Ecto neural progenitor cell (in vitro differentiated cells): Measurements from ENCODE around the gene LSM14A.
"Not testable (repeated sequence)": the region's sequence is repeated elsewhere in the genome, so short reads cannot be mapped to it uniquely, and the experiment has no call there.

Experiments
- DNase-seq: peaks from one replicate; pipeline ENCODE4 v3.0.0-alpha.2; 2018; ENCODE audit warnings: low spot score

Gene LSM14A

GRCh38 chr19:34171877-34172660, at the start of gene LSM14A:
Gene LSM14A, plus strand, starts transcription at chr19:34172504. Its CDS starts 139 bp downstream, at chr19:34172643.
- peak; percentile 96 for DNase-seq

- DNase-seq = peak; percentile 62
Observed at GRCh38 chr19:34124828-34125227, 47.5 kb upstream of the LSM14A start.

GRCh38 chr19:34126966-34127365, 45.3 kb upstream of the LSM14A start:
- no peak for DNase-seq

- no peak for DNase-seq
Observed at GRCh38 chr19:34127684-34128189, 44.6 kb upstream of the LSM14A start.

- DNase-seq = no peak
Observed at GRCh38 chr19:34128558-34129250, 43.6 kb upstream of the LSM14A start.

GRCh38 chr19:34131100-34131499, 41.2 kb upstream of the LSM14A start:
- no peak for DNase-seq

- not testable (repeated sequence) for DNase-seq
Observed at GRCh38 chr19:34132145-34132544, 40.2 kb upstream of the LSM14A start.

- not testable (repeated sequence) for DNase-seq
Observed at GRCh38 chr19:34132706-34133105, 39.6 kb upstream of the LSM14A start.

GRCh38 chr19:34134190-34135053, 37.9 kb upstream of the LSM14A start:
- DNase-seq = peak; percentile 94

GRCh38 chr19:34135054-34135800, 37.1 kb upstream of the LSM14A start:
- DNase-seq = no peak

- no peak for DNase-seq
Observed at GRCh38 chr19:34135821-34136611, 36.3 kb upstream of the LSM14A start.

GRCh38 chr19:34141025-34141424, 31.3 kb upstream of the LSM14A start:
- DNase-seq = no peak

GRCh38 chr19:34142440-34142839, 29.9 kb upstream of the LSM14A start:
- no peak for DNase-seq

- peak; percentile 71 for DNase-seq
Observed at GRCh38 chr19:34145741-34146202, 26.5 kb upstream of the LSM14A start.

- DNase-seq = no peak
Observed at GRCh38 chr19:34148658-34149185, 23.6 kb upstream of the LSM14A start.

- no peak for DNase-seq
Observed at GRCh38 chr19:34149873-34150272, 22.4 kb upstream of the LSM14A start.

GRCh38 chr19:34150558-34150957, 21.7 kb upstream of the LSM14A start:
- no peak for DNase-seq

GRCh38 chr19:34151439-34151838, 20.9 kb upstream of the LSM14A start:
- DNase-seq = no peak

GRCh38 chr19:34154401-34154800, 17.9 kb upstream of the LSM14A start:
- no peak for DNase-seq

GRCh38 chr19:34155686-34156085, 16.6 kb upstream of the LSM14A start:
- DNase-seq = no peak
